AG10803 (cell line): Measurements from ENCODE around the gene RGSL1.

Experiments
- DNase-seq: peaks from one replicate; pipeline ENCODE4 v3.0.0; 2010; ENCODE audit warnings: low read depth
- H3K4me3 ChIP-seq: 2 replicates; pipeline ENCODE4 v1.5.1; 2011; ENCODE audit warnings: mild to moderate bottlenecking, low read length, control low read depth
- CTCF ChIP-seq: conservative IDR thresholded peaks from 2 replicates; pipeline ENCODE4 v1.5.1; 2011; ENCODE audit warnings: mild to moderate bottlenecking, low read length, control low read depth, inconsistent platforms

RGSL1 gene

DNA sequence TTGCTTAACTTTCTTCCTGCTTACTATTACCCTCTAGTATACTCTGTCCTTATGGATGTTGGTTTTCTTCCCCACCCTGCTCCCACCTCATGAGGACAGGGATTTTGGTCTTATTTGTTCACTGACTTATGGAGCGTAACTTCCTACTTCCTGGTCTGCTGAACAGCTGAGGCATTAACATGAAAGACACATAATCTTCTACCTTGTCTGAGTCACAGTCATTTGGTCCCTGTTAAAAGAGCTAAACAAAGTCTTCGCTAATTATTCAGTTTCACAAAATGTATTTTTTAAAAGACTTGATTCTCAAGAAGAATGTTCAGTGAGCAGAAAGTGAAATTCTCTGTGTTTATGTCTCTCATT is 120.6 kb downstream of the RGSL1 start:
- H3K4me3 ChIP-seq, result no peak overlapping the region
- TF ChIP-seq CTCF, result no peak

DNA sequence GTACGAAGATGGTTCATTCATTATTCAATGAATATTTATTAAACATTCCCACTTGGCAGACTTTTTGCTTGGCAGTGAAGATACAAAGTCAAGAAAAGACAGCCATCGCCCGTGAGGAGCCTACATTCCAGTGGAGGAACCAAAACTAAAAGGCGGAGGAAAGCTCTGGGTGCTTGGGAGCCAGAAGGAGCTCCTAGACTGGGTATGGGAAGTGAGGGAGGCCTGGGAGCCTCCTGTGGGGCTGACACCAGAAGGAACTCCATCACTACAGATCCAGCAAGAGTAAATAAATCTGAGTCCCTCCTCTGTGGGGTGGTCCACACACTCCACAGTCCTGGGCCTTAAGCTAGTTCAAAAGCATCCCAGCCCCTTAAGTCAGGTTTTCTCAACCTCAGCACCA is 124.2 kb downstream of the RGSL1 start:
- DNase-seq, result no peak
- TF ChIP-seq CTCF, result no peak
- H3K4me3 ChIP-seq, result no peak overlapping the region

More for the DNA sequence above, 120.6 kb downstream of the RGSL1 start:
- DNase-seq, result no peak

GRCh38 chr1:182575540-182576149 is 125.7 kb downstream of the RGSL1 start:
- no peak for TF ChIP-seq CTCF
- no peak overlapping the region for H3K4me3 ChIP-seq
- DNase-seq, result peak; percentile 79

GRCh38 chr1:182580736-182581135 is 130.8 kb downstream of the RGSL1 start:
- TF ChIP-seq CTCF, result no peak
- H3K4me3 ChIP-seq, result no peak overlapping the region
- DNase-seq, result no peak

DNA sequence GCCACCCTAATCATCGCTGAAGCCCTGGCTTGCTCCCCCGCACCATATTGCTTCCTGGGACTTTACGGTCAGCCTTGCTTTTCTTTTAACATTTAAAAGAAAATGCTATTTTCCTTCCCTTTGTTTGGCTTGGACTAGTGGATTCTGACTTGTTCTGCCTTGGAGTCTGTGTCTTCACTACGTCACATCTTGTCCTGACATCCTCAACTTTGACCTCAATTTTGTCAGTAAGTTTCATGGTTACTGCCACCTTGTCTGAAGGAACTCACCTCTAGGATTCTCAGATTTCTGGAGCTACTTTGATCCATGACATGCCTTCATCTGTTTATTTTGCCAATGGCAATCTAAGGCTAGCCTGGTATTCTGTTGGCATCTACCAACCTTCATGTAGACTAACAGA is 134.8 kb downstream of the RGSL1 start:
- DNase-seq, result no peak
- TF ChIP-seq CTCF, result no peak
- no peak overlapping the region for H3K4me3 ChIP-seq

DNA sequence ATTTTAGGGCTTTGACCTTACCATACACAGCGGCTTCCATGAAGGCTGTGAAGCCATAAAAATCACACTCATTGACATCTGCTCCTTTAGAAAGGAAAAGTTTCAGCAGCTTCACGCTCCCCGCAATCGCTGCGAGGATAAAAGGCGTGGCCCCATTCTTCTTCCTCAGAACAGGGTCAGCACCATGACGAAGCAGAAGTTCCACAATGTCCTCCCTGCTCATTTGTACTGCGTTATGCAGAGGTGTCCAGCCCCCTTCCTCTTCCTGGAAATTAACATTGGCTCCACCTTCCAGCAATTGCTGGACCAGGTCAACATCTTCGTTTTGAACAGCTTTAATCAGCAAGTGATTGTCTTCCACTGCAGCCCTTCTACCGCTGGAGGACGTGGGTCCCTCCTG is 136.4 kb downstream of the RGSL1 start:
- TF ChIP-seq CTCF, result no peak
- no peak overlapping the region for H3K4me3 ChIP-seq
- no peak for DNase-seq

DNA sequence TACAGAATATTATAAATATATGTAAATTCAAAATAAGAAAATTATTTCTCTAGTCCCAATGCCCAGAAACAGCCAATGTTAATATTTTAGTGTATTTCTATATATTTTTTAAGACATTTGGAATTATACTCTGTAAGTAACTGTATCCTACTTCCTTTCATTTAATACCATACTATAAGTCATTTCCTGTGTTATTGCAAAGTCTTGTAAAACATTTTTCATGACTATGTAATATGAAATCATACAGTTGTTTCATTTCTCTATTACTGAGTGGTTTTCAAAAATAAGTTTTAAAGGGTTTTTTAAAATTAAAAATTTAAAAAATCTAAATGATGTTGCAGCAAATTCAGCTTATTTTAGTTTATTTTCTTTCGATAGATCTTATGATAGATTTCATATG is 137.1 kb downstream of the RGSL1 start:
- no peak for TF ChIP-seq CTCF
- no peak overlapping the region for H3K4me3 ChIP-seq
- no peak for DNase-seq
